Loucy (cell line): ENCODE data around the gene GAS2.

Experiments
- H2AFZ ChIP-seq: fragments of 200-600 bp; sonication (generic); 2 replicates; pipeline ENCODE4 v1.6.0; 2016; ENCODE audit warnings: antibody characterized with exemption, mild to moderate bottlenecking, low read length, moderate library complexity
- H3F3A ChIP-seq: fragments of 200-600 bp; 2 replicates; pipeline ENCODE4 v1.6.0; 2016; ENCODE audit warnings: antibody characterized with exemption, low read depth, mild to moderate bottlenecking
- H3K27me3 ChIP-seq: fragments of 200-600 bp; sonication (generic); 2 replicates; pipeline ENCODE4 v1.6.1; 2014; ENCODE audit warnings: low read length, mild to moderate bottlenecking; ENCODE audit not compliant: insufficient read depth, poor library complexity, severe bottlenecking
- H3K36me3 ChIP-seq: fragments of 200-600 bp; sonication (generic); 2 replicates; pipeline ENCODE4 v1.6.1; 2016; ENCODE audit warnings: low read length; ENCODE audit not compliant: insufficient read depth
- H3K4me1 ChIP-seq: fragments of 200-600 bp; sonication (generic); 2 replicates; pipeline ENCODE4 v1.5.1; 2014; ENCODE audit warnings: low read length, mild to moderate bottlenecking; ENCODE audit not compliant: insufficient read depth, poor library complexity, severe bottlenecking
- H3K4me2 ChIP-seq: fragments of 200-600 bp; sonication (generic); 2 replicates; pipeline ENCODE4 v1.6.0; 2014; ENCODE audit warnings: antibody characterized with exemption, low read length, low read depth, mild to moderate bottlenecking; ENCODE audit not compliant: poor library complexity, severe bottlenecking
- H3K4me3 ChIP-seq: fragments of 200-600 bp; sonication (generic); 2 replicates; pipeline ENCODE4 v1.5.1; 2014; ENCODE audit warnings: low read length, mild to moderate bottlenecking, mixed read lengths; ENCODE audit not compliant: poor library complexity, severe bottlenecking
- H3K79me2 ChIP-seq: fragments of 200-600 bp; sonication (generic); 2 replicates; pipeline ENCODE4 v1.6.1; 2014; ENCODE audit warnings: low read length; ENCODE audit not compliant: insufficient read depth
- H3K9ac ChIP-seq: fragments of 200-600 bp; sonication (generic); 2 replicates; pipeline ENCODE4 v1.6.0; 2014; ENCODE audit warnings: mild to moderate bottlenecking, low read depth, low read length, moderate library complexity; ENCODE audit not compliant: poor library complexity, severe bottlenecking
- H3K9me2 ChIP-seq: fragments of 200-600 bp; sonication (generic); replicated peaks from 2 replicates; pipeline ENCODE4 v1.6.1; 2016; ENCODE audit warnings: low read depth, low read length, mixed read lengths
- H3K9me3 ChIP-seq: fragments of 200-600 bp; sonication (generic); 2 replicates; pipeline ENCODE4 v1.6.1; 2014; ENCODE audit warnings: mild to moderate bottlenecking, antibody characterized with exemption, low read length, low read depth; ENCODE audit not compliant: insufficient read depth
- H4K20me1 ChIP-seq: fragments of 200-600 bp; sonication (generic); 2 replicates; pipeline ENCODE4 v1.6.0; 2014; ENCODE audit warnings: antibody characterized with exemption, low read length, mild to moderate bottlenecking; ENCODE audit not compliant: insufficient read depth, poor library complexity, severe bottlenecking
- EZH2phosphoT487 ChIP-seq: fragments of 200-600 bp; IDR thresholded peaks from 2 replicates; pipeline ENCODE4 v1.6.1; 2018; ENCODE audit warnings: antibody characterized with exemption, mild to moderate bottlenecking, moderate library complexity, borderline replicate concordance
- TF ChIP-seq, protein P1 (sequence below): fragments of 200-600 bp; sonication (generic); conservative IDR thresholded peaks from 2 replicates; pipeline ENCODE4 v1.5.1; 2014; ENCODE audit warnings: mild to moderate bottlenecking, antibody characterized with exemption, low read length

Gene GAS2

DNA sequence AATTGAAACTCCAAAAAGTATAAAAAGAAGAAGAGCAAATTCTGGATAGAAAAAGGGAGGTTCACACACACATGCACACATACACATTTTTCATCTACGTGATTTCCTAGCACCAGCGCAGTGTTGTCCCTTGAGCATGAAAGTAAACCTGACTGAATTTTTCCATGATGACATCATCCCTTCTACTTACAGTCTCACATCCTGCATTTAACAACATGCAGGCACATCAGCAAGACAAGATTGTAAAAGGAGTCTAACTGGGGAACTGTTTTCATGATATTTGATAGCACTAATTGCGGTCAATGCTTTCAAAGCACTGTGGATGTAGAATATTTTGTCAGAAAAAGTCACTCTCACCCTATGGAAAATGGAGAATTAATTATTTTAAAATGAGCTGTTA is 36.6 kb downstream of the GAS2 start:
- Histone ChIP-seq H3K9me3 (no peaks in the 10 kb centered on the region), H3K4me2 (no peak overlapping the region), H2AFZ (no peak overlapping the region), H3K9me2 (no peaks in the 10 kb centered on the region), H4K20me1 (no peaks in the 10 kb centered on the region), H3K9ac (no peak overlapping the region), H3K79me2 (no peaks in the 10 kb centered on the region), H3K27me3 (no peaks in the 10 kb centered on the region), H3K36me3 (no peaks in the 10 kb centered on the region), H3K4me3 (no peak overlapping the region), H3F3A (no peaks in the 10 kb centered on the region), H3K4me1 (no peaks in the 10 kb centered on the region)
- TF ChIP-seq, protein P1, sequence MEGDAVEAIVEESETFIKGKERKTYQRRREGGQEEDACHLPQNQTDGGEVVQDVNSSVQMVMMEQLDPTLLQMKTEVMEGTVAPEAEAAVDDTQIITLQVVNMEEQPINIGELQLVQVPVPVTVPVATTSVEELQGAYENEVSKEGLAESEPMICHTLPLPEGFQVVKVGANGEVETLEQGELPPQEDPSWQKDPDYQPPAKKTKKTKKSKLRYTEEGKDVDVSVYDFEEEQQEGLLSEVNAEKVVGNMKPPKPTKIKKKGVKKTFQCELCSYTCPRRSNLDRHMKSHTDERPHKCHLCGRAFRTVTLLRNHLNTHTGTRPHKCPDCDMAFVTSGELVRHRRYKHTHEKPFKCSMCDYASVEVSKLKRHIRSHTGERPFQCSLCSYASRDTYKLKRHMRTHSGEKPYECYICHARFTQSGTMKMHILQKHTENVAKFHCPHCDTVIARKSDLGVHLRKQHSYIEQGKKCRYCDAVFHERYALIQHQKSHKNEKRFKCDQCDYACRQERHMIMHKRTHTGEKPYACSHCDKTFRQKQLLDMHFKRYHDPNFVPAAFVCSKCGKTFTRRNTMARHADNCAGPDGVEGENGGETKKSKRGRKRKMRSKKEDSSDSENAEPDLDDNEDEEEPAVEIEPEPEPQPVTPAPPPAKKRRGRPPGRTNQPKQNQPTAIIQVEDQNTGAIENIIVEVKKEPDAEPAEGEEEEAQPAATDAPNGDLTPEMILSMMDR, result no peak
- TF ChIP-seq EZH2phosphoT487, result no peak

DNA sequence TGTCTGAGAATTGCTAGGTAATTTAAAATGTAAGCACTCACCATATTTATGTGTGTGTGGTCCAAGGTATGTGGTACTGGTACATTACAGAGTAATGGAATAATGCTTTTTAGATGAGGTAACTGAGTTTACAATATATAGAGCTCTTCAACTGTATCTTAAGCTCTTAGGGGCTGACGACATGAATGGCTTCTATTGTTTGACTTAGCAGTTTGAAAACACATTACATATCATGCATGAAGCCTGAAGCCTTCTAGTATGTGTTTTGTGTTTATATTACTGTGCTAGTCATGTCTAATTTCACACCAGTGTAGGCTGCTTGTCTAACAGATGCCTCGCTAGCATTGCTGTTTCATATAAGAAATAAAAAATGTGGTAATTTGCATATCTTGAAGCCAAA is 37.2 kb downstream of the GAS2 start:
- H3K9me2 ChIP-seq, result no peaks in the 10 kb centered on the region

DNA sequence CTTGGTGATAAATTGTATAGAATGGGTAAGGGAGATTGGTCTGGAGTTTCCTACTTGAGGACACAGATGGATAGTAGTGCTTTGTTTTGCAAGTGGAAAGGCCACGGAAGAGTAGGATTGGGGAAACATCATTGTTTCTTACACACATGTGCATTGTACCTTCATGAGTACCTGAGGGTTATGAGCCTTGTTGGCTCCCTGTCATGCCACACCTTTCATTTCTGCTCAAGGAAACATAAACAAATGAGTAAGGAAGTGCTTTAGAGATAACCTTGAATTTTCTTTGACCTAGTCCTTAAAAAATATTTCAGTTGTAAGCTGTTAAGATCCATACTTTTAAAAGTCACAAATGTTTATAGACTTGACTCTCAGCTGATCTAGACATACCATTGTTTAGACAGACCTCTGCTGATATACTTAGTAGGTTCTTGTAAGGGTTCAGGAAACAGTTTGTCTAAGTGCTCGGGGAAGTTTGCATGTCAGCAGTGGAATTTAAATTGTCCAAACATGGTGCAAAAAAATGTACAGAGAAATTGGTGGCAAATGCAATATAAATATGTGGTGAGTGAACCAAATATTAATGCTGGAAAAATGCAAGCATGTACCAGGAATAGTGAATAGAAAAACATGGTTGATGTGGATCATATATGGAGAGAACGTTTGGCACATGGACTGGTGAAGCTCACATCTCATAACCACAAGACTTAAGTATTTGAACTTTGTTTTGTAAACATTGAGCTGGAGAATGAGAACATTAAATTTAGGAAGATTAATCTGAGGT is 40.9 kb downstream of the GAS2 start:
- Histone ChIP-seq H3K9ac (no peak overlapping the region), H3K9me3 (no peaks in the 10 kb centered on the region), H3K4me3 (no peak overlapping the region), H3K9me2 (no peaks in the 10 kb centered on the region), H3K36me3 (no peaks in the 10 kb centered on the region), H4K20me1 (no peaks in the 10 kb centered on the region), H3K27me3 (no peaks in the 10 kb centered on the region), H3K4me1 (no peaks in the 10 kb centered on the region), H2AFZ (no peak overlapping the region), H3K79me2 (no peaks in the 10 kb centered on the region), H3K4me2 (no peak overlapping the region), H3F3A (no peaks in the 10 kb centered on the region)
- TF ChIP-seq, protein P1, result no peak
- no peak for TF ChIP-seq EZH2phosphoT487

More for the DNA sequence above, 37.2 kb downstream of the GAS2 start:
- no peaks in the 10 kb centered on the region for H3K36me3 ChIP-seq
- no peaks in the 10 kb centered on the region for H3K9me3 ChIP-seq
- H2AFZ ChIP-seq, result no peak overlapping the region
- no peaks in the 10 kb centered on the region for H3K79me2 ChIP-seq
- TF ChIP-seq, protein P1, result no peak
- no peak for TF ChIP-seq EZH2phosphoT487
- no peak overlapping the region for H3K9ac ChIP-seq
- no peaks in the 10 kb centered on the region for H3K4me1 ChIP-seq
- H3K4me2 ChIP-seq, result no peak overlapping the region
- no peaks in the 10 kb centered on the region for H3F3A ChIP-seq
- H3K27me3 ChIP-seq, result no peaks in the 10 kb centered on the region
- no peak overlapping the region for H3K4me3 ChIP-seq
- H4K20me1 ChIP-seq, result no peaks in the 10 kb centered on the region
